CD8-positive, alpha-beta memory T cell (primary cell): Measurements from ENCODE around the gene ZSWIM9. TPM values are rescaled to one million over a fixed set of nuclear protein-coding genes. Genes with fewer than 3 reads are reported as not detected.

ENCODE experiments used
- CTCF ChIA-PET: fragments of 350-600 bp; sonication (Branson Sonifier 250); formaldehyde crosslinking; loops from one replicate; lab custom pipeline; 2021; ENCODE audit warnings: antibody characterized with exemption; lab: Charles Lee
- POLR2A ChIA-PET: fragments of 350-600 bp; sonication (Branson Sonifier 250); formaldehyde crosslinking; loops from one replicate; lab custom pipeline; 2021; ENCODE audit warnings: antibody characterized with exemption; lab: Charles Lee
- DNase-seq, 5 donors: peaks; one replicate each; pipeline versions ENCODE4 v3.0.0 to v3.0.0-alpha.2; 2020 to 2022; ENCODE audit warnings: mixed read lengths in 1 of 5
- H3K27ac ChIP-seq: one replicate; pipeline ENCODE4 v1.7.0; 2013; ENCODE audit warnings: low read depth, mild to moderate bottlenecking, low read length, moderate library complexity
- H3K27me3 ChIP-seq: 2 replicates; pipeline ENCODE4 v1.7.0; 2013; ENCODE audit warnings: low read length, mild to moderate bottlenecking; ENCODE audit not compliant: insufficient read depth, poor library complexity, severe bottlenecking
- H3K36me3 ChIP-seq: 2 replicates; pipeline ENCODE4 v1.7.0; 2013; ENCODE audit warnings: mild to moderate bottlenecking, low read length, moderate library complexity; ENCODE audit not compliant: insufficient read depth
- H3K4me1 ChIP-seq: 2 replicates; pipeline ENCODE4 v1.7.0; 2013; ENCODE audit warnings: mild to moderate bottlenecking, low read length, moderate library complexity; ENCODE audit not compliant: insufficient read depth
- H3K4me3 ChIP-seq: 2 replicates; pipeline ENCODE4 v1.7.0; 2013; ENCODE audit warnings: mild to moderate bottlenecking, low read length
- H3K9me3 ChIP-seq: 2 replicates; pipeline ENCODE4 v1.7.0; 2013; ENCODE audit warnings: mild to moderate bottlenecking, low read length
- H3K27ac Mint-ChIP-seq, 8 donors: one replicate each; pipeline ENCODE4 v1.8.0; 2020 to 2021; ENCODE audit warnings: mixed read lengths in 8 of 8, mild to moderate bottlenecking in 6 of 8, inconsistent platforms in 3 of 8, moderate library complexity in 3 of 8
- H3K27me3 Mint-ChIP-seq, 2 donors: one replicate each; pipeline ENCODE4 v1.8.0; 2020 to 2021; ENCODE audit warnings: mixed read lengths in 2 of 2, mild to moderate bottlenecking in 1 of 2, moderate library complexity in 1 of 2
- H3K36me3 Mint-ChIP-seq, 3 donors: one replicate each; pipeline ENCODE4 v1.8.0; 2020 to 2021; ENCODE audit warnings: mixed read lengths in 3 of 3, inconsistent platforms in 1 of 3, mild to moderate bottlenecking in 1 of 3
- H3K4me1 Mint-ChIP-seq, 3 donors: one replicate each; pipeline ENCODE4 v1.8.0; 2020 to 2021; ENCODE audit warnings: mixed read lengths in 3 of 3, inconsistent platforms in 1 of 3, mild to moderate bottlenecking in 1 of 3
- H3K4me3 Mint-ChIP-seq, 7 donors: one replicate each; pipeline ENCODE4 v1.8.0; 2020 to 2021; ENCODE audit warnings: mixed read lengths in 7 of 7, mild to moderate bottlenecking in 6 of 7, moderate library complexity in 4 of 7, inconsistent platforms in 2 of 7
- H3K9me3 Mint-ChIP-seq, 5 donors: one replicate each; pipeline ENCODE4 v1.8.0; 2020 to 2022; ENCODE audit warnings: mixed read lengths in 5 of 5, mild to moderate bottlenecking in 3 of 5, moderate library complexity in 2 of 5, inconsistent platforms in 1 of 5
- polyA plus RNA-seq: library from polyadenylated mRNA; unstranded; fragments of 300-500 nt; fragmentation: Illumina TruSeq; gene quantifications from one replicate; pipeline ENCODE4 v1.2.3, GENCODE V29; 2021
- total RNA-seq, 2 experiments: library from RNA; stranded (reverse); gene quantifications; one replicate each; pipeline ENCODE4 v1.2.3, GENCODE V29; 2021

Gene ZSWIM9
- total and polyA plus RNA-seq, 3 experiments from 2014 or later: 1.9 to 7.4 (median 6.4) TPM

DNA sequence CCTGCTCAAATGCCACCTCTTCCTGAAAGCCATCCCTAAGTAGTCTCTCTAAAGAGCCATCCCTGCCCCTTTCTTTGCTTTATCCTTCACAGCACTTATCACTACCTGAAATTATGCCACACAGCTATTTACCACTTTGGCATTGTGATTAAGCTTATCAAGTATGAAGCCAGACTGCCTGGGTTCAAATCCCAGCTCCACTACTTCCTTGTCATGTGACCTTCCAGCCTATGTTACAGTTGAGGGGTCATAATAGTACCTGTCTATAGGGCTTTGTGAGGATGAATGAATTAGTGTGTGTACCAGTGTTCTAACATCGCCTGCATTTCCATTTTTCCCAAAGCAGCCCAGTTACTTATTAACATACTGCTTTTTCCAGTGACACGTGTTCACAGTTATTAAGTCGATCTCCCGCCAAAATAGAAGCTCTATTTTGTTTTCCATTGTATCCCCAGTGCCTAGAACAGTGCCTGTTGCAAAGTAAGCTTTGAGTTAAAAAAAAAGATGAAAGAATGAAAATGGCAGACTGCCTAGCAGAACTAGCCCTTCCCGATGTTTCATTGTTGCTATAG is 32.8 kb downstream of the ZSWIM9 start:
- Mint-ChIP-seq H3K27me3 (peaks cover 0 to 2% of the 10 kb centered on the region in 2 donors), H3K4me3 (no peak overlapping the region), H3K36me3 (peaks cover 0 to 6% (median 5%) of the 10 kb centered on the region in 3 donors), H3K9me3 (no peaks in the 10 kb centered on the region), H3K27ac (no peak overlapping the region), H3K4me1 (peaks cover 17 to 26% (median 24%) of the 10 kb centered on the region in 3 donors)
- H3K27me3 ChIP-seq: no peaks in the 10 kb centered on the region
- CTCF ChIA-PET: interaction anchor here (0.7 to 4.0 kb wide), 15 partner anchors 9 to 161 kb away, joined by 3 to 18 read pairs (median 4); partner anchors contain the start of genes SYNGR4 and TMEM143
- H3K4me1 ChIP-seq: peaks cover 22% of the 10 kb centered on the region
- peak overlapping the region; percentile 78 for H3K27ac ChIP-seq
- H3K36me3 ChIP-seq: no peaks in the 10 kb centered on the region
- POLR2A ChIA-PET: interaction anchor here (0.7 to 2.3 kb wide), 12 partner anchors 11 to 278 kb away, joined by 3 to 8 read pairs (median 4); partner anchors contain the start of gene CARD8
- H3K4me3 ChIP-seq: peak overlapping the region; percentile 98
- no peak for DNase-seq
- H3K9me3 ChIP-seq: no peaks in the 10 kb centered on the region

DNA sequence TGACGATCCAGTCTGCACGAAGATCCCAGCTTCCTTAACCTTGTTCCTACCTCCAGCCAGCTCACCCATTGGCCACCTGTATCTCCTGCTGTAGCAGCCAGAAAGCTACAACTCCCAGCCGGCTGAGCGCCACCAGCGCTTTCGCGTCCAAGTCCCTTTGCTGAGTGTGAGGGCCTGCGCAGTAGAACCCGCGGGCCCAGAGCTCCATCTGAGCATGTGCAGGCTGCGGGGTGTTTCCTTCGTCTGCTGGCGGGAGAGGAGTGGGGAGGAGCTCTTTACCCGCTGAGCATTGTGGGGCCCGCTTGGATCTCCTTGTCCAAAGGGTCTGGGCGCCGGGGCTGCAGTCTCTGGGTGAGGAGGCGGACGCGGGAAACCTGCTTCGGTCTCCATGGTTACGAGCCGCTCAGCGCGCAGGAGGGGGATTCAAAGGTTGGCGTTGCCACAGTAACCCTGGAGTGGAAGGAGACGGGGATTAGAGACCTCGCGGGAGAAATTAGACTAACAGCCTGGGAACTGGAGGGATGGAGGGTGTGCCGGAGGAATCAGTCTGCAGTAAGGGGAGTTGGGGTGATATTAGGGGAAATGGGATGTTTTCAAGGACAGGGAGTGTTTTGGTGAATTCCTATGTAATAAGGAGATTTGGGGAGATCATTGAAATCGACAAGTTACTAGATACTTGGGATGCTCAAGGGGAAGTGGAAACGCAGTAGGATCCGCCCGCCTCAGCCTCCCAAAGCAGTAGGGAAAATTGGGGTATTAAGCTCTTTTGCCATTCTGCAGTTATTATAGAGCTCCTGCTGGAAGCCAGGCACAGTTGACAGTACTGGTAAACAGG is 33.5 kb downstream of the ZSWIM9 start:
- Histone ChIP-seq H3K4me1 (peaks cover 22% of the 10 kb centered on the region), H3K4me3 (peak overlapping the region; percentile 98), H3K36me3 (no peaks in the 10 kb centered on the region), H3K27me3 (no peaks in the 10 kb centered on the region), H3K27ac (peak overlapping the region; percentile 78), H3K9me3 (no peaks in the 10 kb centered on the region)
- peak; percentile 83 to 92 (median 85) for DNase-seq
- Mint-ChIP-seq H3K4me3 (no peak overlapping the region), H3K27me3 (peaks cover 0 to 2% of the 10 kb centered on the region in 2 donors), H3K27ac (no peak overlapping the region), H3K36me3 (peaks cover 0 to 8% (median 6%) of the 10 kb centered on the region in 3 donors), H3K4me1 (peaks cover 19 to 29% (median 26%) of the 10 kb centered on the region in 3 donors), H3K9me3 (no peaks in the 10 kb centered on the region)
- POLR2A ChIA-PET: interaction anchor here (0.6 to 2.3 kb wide), 12 partner anchors 11 to 1646 kb away, joined by 3 to 8 read pairs (median 4); partner anchors contain the start of gene CARD8
- CTCF ChIA-PET: interaction anchor here (0.7 to 4.0 kb wide), 16 partner anchors 8 to 160 kb away, joined by 3 to 18 read pairs (median 4); partner anchors contain the start of genes CARD8, SYNGR4 and TMEM143

DNA sequence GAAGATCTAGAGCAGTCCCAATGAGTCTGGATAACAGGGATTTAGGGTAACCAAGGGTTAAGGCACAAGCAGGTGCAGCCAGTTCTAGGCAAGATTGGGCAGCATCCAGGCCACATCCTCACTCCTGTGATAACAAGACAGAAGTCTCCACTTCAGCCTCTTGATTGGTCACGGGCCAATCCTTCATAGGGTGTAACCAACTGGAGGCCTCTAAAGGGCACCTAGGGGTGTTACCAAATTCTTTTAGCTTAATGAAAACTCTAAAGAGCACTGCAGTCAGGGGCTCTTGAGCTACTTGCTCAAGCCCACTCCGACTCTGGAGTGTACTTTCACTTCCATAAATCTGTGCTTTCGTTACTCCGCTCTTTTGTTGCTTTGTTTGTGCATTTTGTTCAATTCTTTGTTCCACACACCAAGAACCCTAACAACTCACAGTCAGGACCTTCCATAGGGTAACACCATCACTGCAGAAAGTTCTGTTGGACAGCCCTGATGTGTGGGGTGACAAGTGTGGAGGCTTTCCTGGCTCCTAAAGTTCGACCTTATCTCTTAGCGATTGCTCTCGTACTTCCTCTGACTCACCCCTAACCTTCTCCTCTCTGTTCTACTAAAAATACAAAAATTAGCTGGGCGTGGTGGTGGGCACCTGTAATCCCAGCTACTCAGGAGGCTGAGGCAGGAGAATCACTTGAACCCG is 36.1 kb downstream of the ZSWIM9 start:
- peaks cover 10% of the 10 kb centered on the region for H3K36me3 ChIP-seq
- H3K4me3 ChIP-seq: no peak overlapping the region
- Mint-ChIP-seq H3K4me3 (peak overlapping the region in 1 of 7 donors; percentile 31), H3K4me1 (peaks cover 29 to 41% (median 34%) of the 10 kb centered on the region in 3 donors), H3K36me3 (peaks cover 0 to 28% (median 7%) of the 10 kb centered on the region in 3 donors), H3K27ac (peak overlapping the region in 7 of 8 donors; percentile 42 to 76 (median 61)), H3K27me3 (peaks cover 0 to 2% of the 10 kb centered on the region in 2 donors), H3K9me3 (no peaks in the 10 kb centered on the region)
- no peak overlapping the region for H3K27ac ChIP-seq
- H3K4me1 ChIP-seq: peaks cover 22% of the 10 kb centered on the region
- ChIA-PET CTCF (no interaction called here), POLR2A (no interaction called here)
- DNase-seq: no peak
- no peaks in the 10 kb centered on the region for H3K27me3 ChIP-seq
- H3K9me3 ChIP-seq: no peaks in the 10 kb centered on the region

DNA sequence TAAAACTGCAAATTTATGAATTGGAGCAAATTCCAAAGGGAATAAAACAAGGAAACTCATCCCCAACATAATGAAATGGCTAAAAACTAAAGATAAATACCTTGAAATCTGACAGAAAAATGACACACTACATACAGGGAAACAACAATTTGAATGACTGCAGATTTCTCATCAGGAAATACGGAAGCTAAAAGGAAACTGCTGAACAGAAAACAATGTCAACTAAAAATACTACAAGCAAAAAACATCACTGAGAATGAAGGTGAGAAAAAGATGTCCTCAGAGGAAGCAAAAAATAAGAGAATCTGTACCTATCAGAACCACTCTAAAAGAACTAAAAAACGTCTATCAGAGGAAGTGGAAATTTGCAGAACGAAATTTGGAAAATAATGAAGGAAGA is 39.5 kb downstream of the ZSWIM9 start:
- POLR2A ChIA-PET: no interaction called here
- H3K9me3 Mint-ChIP-seq: no peaks in the 10 kb centered on the region

DNA sequence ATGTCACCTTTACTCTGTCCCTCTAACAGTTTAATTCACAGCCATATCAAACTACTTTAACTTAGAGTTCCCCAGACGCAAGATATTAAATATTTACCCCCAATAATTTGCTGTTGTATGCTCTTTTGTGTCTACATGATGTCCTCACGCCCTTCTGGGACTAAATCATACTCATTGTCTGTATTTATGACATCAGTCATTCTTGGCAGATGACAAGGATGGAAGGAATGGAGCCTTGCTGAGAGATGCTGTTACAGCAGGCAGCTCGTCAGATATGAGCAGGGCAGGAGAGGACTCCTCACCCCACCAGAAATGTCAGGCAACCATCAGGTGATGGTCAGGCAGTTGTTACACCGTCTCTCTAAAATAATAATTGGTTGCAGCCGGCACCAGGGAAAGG is 43.5 kb downstream of the ZSWIM9 start:
- Mint-ChIP-seq H3K27me3 (no peaks in the 10 kb centered on the region), H3K36me3 (peaks cover 7 to 82% (median 29%) of the 10 kb centered on the region in 3 donors), H3K9me3 (no peaks in the 10 kb centered on the region), H3K4me1 (peaks cover 20 to 35% (median 25%) of the 10 kb centered on the region in 3 donors), H3K27ac (peak overlapping the region in 5 of 8 donors; percentile 41 to 69 (median 62)), H3K4me3 (no peak overlapping the region)
- H3K4me3 ChIP-seq: no peak overlapping the region
- ChIA-PET POLR2A (interaction anchor here (1.2 kb wide), 1 partner anchor 10 kb away, joined by 5 read pairs; no protein-coding TSS in a partner anchor), CTCF (no interaction called here)
- DNase-seq: no peak
- H3K27me3 ChIP-seq: no peaks in the 10 kb centered on the region
- no peaks in the 10 kb centered on the region for H3K9me3 ChIP-seq
- no peaks in the 10 kb centered on the region for H3K4me1 ChIP-seq
- peaks cover 42% of the 10 kb centered on the region for H3K36me3 ChIP-seq
- no peak overlapping the region for H3K27ac ChIP-seq

More for the DNA sequence above, 39.5 kb downstream of the ZSWIM9 start:
- no peaks in the 10 kb centered on the region for H3K9me3 ChIP-seq
- H3K27me3 ChIP-seq: no peaks in the 10 kb centered on the region
- peaks cover 3% of the 10 kb centered on the region for H3K4me1 ChIP-seq
- Mint-ChIP-seq H3K27ac (peak overlapping the region in 7 of 8 donors; percentile 18 to 89 (median 72)), H3K36me3 (peaks cover 1 to 55% (median 23%) of the 10 kb centered on the region in 3 donors), H3K4me1 (peaks cover 28 to 50% (median 38%) of the 10 kb centered on the region in 3 donors), H3K27me3 (peaks cover 0 to 2% of the 10 kb centered on the region in 2 donors), H3K4me3 (peak overlapping the region in 1 of 7 donors; percentile 26)
- no peak for DNase-seq
- H3K36me3 ChIP-seq: peaks cover 22% of the 10 kb centered on the region
- no peak overlapping the region for H3K27ac ChIP-seq
- H3K4me3 ChIP-seq: no peak overlapping the region
- CTCF ChIA-PET: no interaction called here

DNA sequence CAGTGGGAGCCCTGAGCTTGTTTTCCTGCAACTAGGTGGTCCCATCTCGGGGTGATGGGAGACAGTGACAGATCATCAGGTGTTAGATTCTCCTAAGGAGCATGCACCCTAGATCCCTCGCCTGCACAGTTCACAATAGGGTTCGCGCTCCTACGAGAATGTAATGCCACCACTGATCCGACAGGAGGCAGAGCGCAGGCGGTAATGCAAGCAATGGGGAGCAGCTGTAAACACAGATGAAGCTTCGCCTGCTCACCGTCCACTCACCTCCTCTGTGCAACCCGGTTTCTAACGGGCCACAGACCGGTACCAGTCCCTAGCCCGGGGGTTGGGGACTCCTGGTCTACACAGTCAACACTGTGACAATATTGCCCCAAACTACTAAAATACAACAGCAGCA is 46.5 kb downstream of the ZSWIM9 start:
- Mint-ChIP-seq H3K9me3 (no peaks in the 10 kb centered on the region), H3K27ac (no peak overlapping the region), H3K4me3 (no peak overlapping the region), H3K36me3 (peaks cover 7 to 84% (median 28%) of the 10 kb centered on the region in 3 donors), H3K4me1 (peaks cover 13 to 17% (median 15%) of the 10 kb centered on the region in 3 donors), H3K27me3 (no peaks in the 10 kb centered on the region)
- CTCF ChIA-PET: interaction anchor here (2.0 kb wide), 1 partner anchor 13 kb away, joined by 6 read pairs; no protein-coding TSS in a partner anchor
- Histone ChIP-seq H3K27me3 (no peaks in the 10 kb centered on the region), H3K27ac (no peak overlapping the region), H3K4me1 (no peaks in the 10 kb centered on the region), H3K9me3 (no peaks in the 10 kb centered on the region), H3K36me3 (peaks cover 39% of the 10 kb centered on the region), H3K4me3 (no peak overlapping the region)
- no peak for DNase-seq
- POLR2A ChIA-PET: interaction anchor here (1.6 kb wide), 1 partner anchor 13 kb away, joined by 5 read pairs; no protein-coding TSS in a partner anchor

DNA sequence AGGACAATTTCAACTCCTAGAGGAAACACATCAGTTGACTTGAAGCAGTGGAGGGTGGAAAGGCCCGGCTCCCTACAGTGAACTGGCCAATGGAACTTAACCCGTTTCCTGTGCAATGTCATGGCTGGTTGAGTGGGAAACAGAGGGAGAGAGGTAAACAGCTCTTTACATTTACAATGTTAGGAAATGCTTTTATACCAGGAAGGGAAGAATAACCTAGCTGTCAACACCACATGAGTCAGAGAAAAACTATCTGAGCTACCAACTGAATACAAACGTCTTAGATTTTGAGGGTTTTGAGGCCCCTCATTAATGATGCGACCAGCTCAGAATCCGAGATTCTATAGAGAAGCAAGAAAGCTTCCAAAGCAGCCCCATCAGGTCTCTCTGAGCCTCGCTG is 48.5 kb downstream of the ZSWIM9 start:
- Histone ChIP-seq H3K36me3 (peaks cover 36% of the 10 kb centered on the region), H3K27me3 (no peaks in the 10 kb centered on the region), H3K4me1 (no peaks in the 10 kb centered on the region), H3K9me3 (no peaks in the 10 kb centered on the region), H3K4me3 (no peak overlapping the region), H3K27ac (no peak overlapping the region)
- Mint-ChIP-seq H3K4me1 (peaks cover 7 to 9% (median 8%) of the 10 kb centered on the region in 3 donors), H3K4me3 (no peak overlapping the region), H3K27ac (peak overlapping the region in 2 of 8 donors; percentile 67 to 80), H3K9me3 (no peaks in the 10 kb centered on the region), H3K27me3 (no peaks in the 10 kb centered on the region), H3K36me3 (peaks cover 7 to 84% (median 22%) of the 10 kb centered on the region in 3 donors)
- ChIA-PET POLR2A (no interaction called here), CTCF (interaction anchor here (1.0 kb wide), 1 partner anchor 28 kb away, joined by 3 read pairs; no protein-coding TSS in a partner anchor)
- DNase-seq: no peak
